GM23338 (cell line): ENCODE measurements around the gene TRIM15. TPM values are rescaled to one million over a fixed set of nuclear protein-coding genes. Genes with fewer than 3 reads are reported as not detected.

ENCODE experiments used
- ATAC-seq: fragments of 200-7000 bp; cut with Tn5 transposase; 3 replicates; pipeline ENCODE4 v1.9.1; 2020
- DNase-seq: peaks from one replicate; pipeline ENCODE4 v3.0.0-alpha.2; 2015; ENCODE audit warnings: low spot score
- H2AFZ ChIP-seq: fragments of 200-600 bp; sonication (generic); 2 replicates; pipeline ENCODE4 v1.8.0; 2016; ENCODE audit warnings: antibody characterized with exemption, mild to moderate bottlenecking, moderate library complexity
- H3F3A ChIP-seq: fragments of 200-600 bp; sonication (generic); replicated peaks from 2 replicates; pipeline ENCODE4 v1.8.0; 2017; ENCODE audit warnings: antibody characterized with exemption, mixed run types, low read depth
- H3K27ac ChIP-seq: fragments of 200-600 bp; sonication (generic); 2 replicates; pipeline ENCODE4 v1.6.1; 2016; ENCODE audit warnings: low read depth
- H3K27me3 ChIP-seq: fragments of 200-600 bp; sonication (generic); 2 replicates; pipeline ENCODE4 v1.8.0; 2016; ENCODE audit warnings: mild to moderate bottlenecking, mixed run types, moderate library complexity; ENCODE audit not compliant: insufficient read depth
- H3K36me3 ChIP-seq: fragments of 200-600 bp; sonication (generic); 2 replicates; pipeline ENCODE4 v1.8.0; 2016; ENCODE audit warnings: mild to moderate bottlenecking; ENCODE audit not compliant: insufficient read depth
- H3K4me1 ChIP-seq: fragments of 200-600 bp; sonication (generic); 2 replicates; pipeline ENCODE4 v1.8.0; 2016; ENCODE audit warnings: mild to moderate bottlenecking, moderate library complexity; ENCODE audit not compliant: insufficient read depth
- H3K4me2 ChIP-seq: fragments of 200-600 bp; sonication (generic); 2 replicates; pipeline ENCODE4 v1.7.1; 2017; ENCODE audit warnings: mixed run types
- H3K4me3 ChIP-seq: fragments of 200-600 bp; sonication (generic); 2 replicates; pipeline ENCODE4 v1.6.1; 2016; ENCODE audit warnings: mixed run types
- H3K79me2 ChIP-seq: fragments of 200-600 bp; sonication (generic); replicated peaks from 2 replicates; pipeline ENCODE4 v1.8.0; 2017; ENCODE audit warnings: mild to moderate bottlenecking; ENCODE audit not compliant: insufficient read depth
- H3K9me2 ChIP-seq: fragments of 200-600 bp; sonication (generic); 2 replicates; pipeline ENCODE4 v1.8.0; 2017; ENCODE audit not compliant: insufficient read depth
- H4K20me1 ChIP-seq: fragments of 200-600 bp; sonication (generic); replicated peaks from 2 replicates; pipeline ENCODE4 v1.8.0; 2017; ENCODE audit warnings: mild to moderate bottlenecking; ENCODE audit not compliant: insufficient read depth
- H3K27ac Mint-ChIP-seq: 2 replicates; pipeline ENCODE4 v1.8.0; 2020; ENCODE audit warnings: inconsistent platforms, mild to moderate bottlenecking, moderate library complexity, mixed read lengths
- H3K27me3 Mint-ChIP-seq: 3 replicates; pipeline ENCODE4 v1.8.0; 2022; ENCODE audit warnings: low read depth, mild to moderate bottlenecking, moderate library complexity, mixed read lengths, inconsistent platforms; ENCODE audit not compliant: insufficient read depth, poor library complexity
- H3K36me3 Mint-ChIP-seq: 3 replicates; pipeline ENCODE4 v1.8.0; 2021; ENCODE audit warnings: low read depth, mild to moderate bottlenecking, inconsistent platforms, moderate library complexity, mixed read lengths
- H3K4me1 Mint-ChIP-seq: 3 replicates; pipeline ENCODE4 v1.8.0; 2020; ENCODE audit warnings: mild to moderate bottlenecking, inconsistent platforms, mixed read lengths
- H3K4me3 Mint-ChIP-seq: 3 replicates; pipeline ENCODE4 v1.8.0; 2021; ENCODE audit warnings: moderate library complexity, mild to moderate bottlenecking, inconsistent platforms, mixed read lengths
- H3K9me3 Mint-ChIP-seq: 3 replicates; pipeline ENCODE4 v1.8.0; 2020; ENCODE audit warnings: moderate library complexity, mild to moderate bottlenecking, inconsistent platforms, mixed read lengths
- REST ChIP-seq: IDR thresholded peaks from one replicate; pipeline ENCODE4 v1.6.1; 2018; ENCODE audit warnings: antibody characterized with exemption; ENCODE audit not compliant: unreplicated experiment
- STAT1 ChIP-seq: IDR thresholded peaks from one replicate; pipeline ENCODE4 v1.6.1; 2016; ENCODE audit warnings: antibody characterized with exemption; ENCODE audit not compliant: unreplicated experiment
- ZNF114 ChIP-seq: fragments of 250-450 bp; sonication (Bioruptor Pico); IDR thresholded peaks from 2 replicates; pipeline ENCODE4 v1.5.0; 2020; ENCODE audit warnings: mild to moderate bottlenecking, moderate library complexity
- ZNF331 ChIP-seq: fragments of 250-450 bp; sonication (Bioruptor Pico); IDR thresholded peaks from 2 replicates; pipeline ENCODE4 v1.5.0; 2020; ENCODE audit warnings: low read depth, mild to moderate bottlenecking, moderate library complexity
- ZNF462 ChIP-seq: fragments of 250-450 bp; sonication (Bioruptor Pico); IDR thresholded peaks from 2 replicates; pipeline ENCODE4 v1.5.0; 2020; ENCODE audit warnings: mild to moderate bottlenecking, moderate library complexity
- polyA plus RNA-seq: library from polyadenylated mRNA; unstranded; fragments of >200 nt; fragmentation: Nextera tagmentation; extraction: Ambion mirVana; gene quantifications from 2 replicates; pipeline ENCODE4 v1.2.1, GENCODE V29; 2016
- total RNA-seq: library from RNA; depleted of rRNA; stranded (reverse); fragments of >200 nt; shearing (Covaris generic); gene quantifications from 2 replicates; pipeline ENCODE4 v1.2.3, GENCODE V29; 2014
- TF ChIP-seq, protein P1 (sequence below), 2 experiments: fragments of 200-600 bp in 1 of 2; sonication (generic) in 1 of 2; conservative IDR thresholded peaks; 2 replicates each; pipeline versions ENCODE4 v1.5.1 to v1.6.1; 2016 to 2017; ENCODE audit warnings: antibody characterized with exemption in 2 of 2, low read depth in 2 of 2, mild to moderate bottlenecking in 2 of 2, moderate library complexity in 1 of 2

Gene TRIM15
- total and polyA plus RNA-seq, 2 experiments from 2014 or later = 0.21 to 1.0 TPM

- Mint-ChIP-seq H3K4me1 (peaks cover 9% of the 10 kb centered on the region; the same call in 2 of the 3 replicates), H3K27me3 (peaks cover 37% of the 10 kb centered on the region), H3K9me3 (no peaks in the 10 kb centered on the region), H3K36me3 (no peaks in the 10 kb centered on the region), H3K27ac (no peak overlapping the region), H3K4me3 (no peak overlapping the region)
- DNase-seq (peak; percentile 83), ATAC-seq (peak; percentile 72)
- Histone ChIP-seq H3K79me2 (no peaks in the 10 kb centered on the region), H3K27me3 (peaks cover 53% of the 10 kb centered on the region), H3K4me1 (no peaks in the 10 kb centered on the region), H3K4me3 (no peak overlapping the region), H3K9me2 (no peaks in the 10 kb centered on the region), H3K4me2 (no peak overlapping the region), H3K36me3 (no peaks in the 10 kb centered on the region), H3K27ac (no peak overlapping the region), H2AFZ (no peak overlapping the region), H4K20me1 (no peaks in the 10 kb centered on the region), H3F3A (0 out of 2 replicates have a peak, but pooled peaks cover 4% of the 10 kb centered on the region)
- no peak for TF ChIP-seq REST
- TF ChIP-seq, protein P1, sequence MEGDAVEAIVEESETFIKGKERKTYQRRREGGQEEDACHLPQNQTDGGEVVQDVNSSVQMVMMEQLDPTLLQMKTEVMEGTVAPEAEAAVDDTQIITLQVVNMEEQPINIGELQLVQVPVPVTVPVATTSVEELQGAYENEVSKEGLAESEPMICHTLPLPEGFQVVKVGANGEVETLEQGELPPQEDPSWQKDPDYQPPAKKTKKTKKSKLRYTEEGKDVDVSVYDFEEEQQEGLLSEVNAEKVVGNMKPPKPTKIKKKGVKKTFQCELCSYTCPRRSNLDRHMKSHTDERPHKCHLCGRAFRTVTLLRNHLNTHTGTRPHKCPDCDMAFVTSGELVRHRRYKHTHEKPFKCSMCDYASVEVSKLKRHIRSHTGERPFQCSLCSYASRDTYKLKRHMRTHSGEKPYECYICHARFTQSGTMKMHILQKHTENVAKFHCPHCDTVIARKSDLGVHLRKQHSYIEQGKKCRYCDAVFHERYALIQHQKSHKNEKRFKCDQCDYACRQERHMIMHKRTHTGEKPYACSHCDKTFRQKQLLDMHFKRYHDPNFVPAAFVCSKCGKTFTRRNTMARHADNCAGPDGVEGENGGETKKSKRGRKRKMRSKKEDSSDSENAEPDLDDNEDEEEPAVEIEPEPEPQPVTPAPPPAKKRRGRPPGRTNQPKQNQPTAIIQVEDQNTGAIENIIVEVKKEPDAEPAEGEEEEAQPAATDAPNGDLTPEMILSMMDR (conservative IDR thresholded peaks at IDR 0.05; ENCODE audit: low read depth in 2 of 2) = peak; percentile 81 to 84
Measured at GRCh38 chr6:30169658-30170614, 6.6 kb downstream of the TRIM15 start.

- Histone ChIP-seq H3K27ac (no peak overlapping the region), H3K79me2 (no peaks in the 10 kb centered on the region), H4K20me1 (no peaks in the 10 kb centered on the region), H3K27me3 (peaks cover 53% of the 10 kb centered on the region), H3K4me2 (peak overlapping the region; percentile 83), H3F3A (0 out of 2 replicates have a peak, but pooled peaks cover 4% of the 10 kb centered on the region), H3K9me2 (no peaks in the 10 kb centered on the region), H3K36me3 (no peaks in the 10 kb centered on the region), H3K4me1 (no peaks in the 10 kb centered on the region), H2AFZ (peak overlapping the region; percentile 94), H3K4me3 (peak overlapping the region; percentile 60)
- no peaks in the 10 kb centered on the region for H3K36me3 Mint-ChIP-seq
- H3K9me3 Mint-ChIP-seq = no peaks in the 10 kb centered on the region
- peaks cover 12% of the 10 kb centered on the region; the same call in 2 of the 3 replicates for H3K4me1 Mint-ChIP-seq
- peak overlapping the region; percentile 69 for H3K4me3 Mint-ChIP-seq
- no peak overlapping the region for H3K27ac Mint-ChIP-seq
- peak; percentile 75 for ATAC-seq
- H3K27me3 Mint-ChIP-seq = peaks cover 37% of the 10 kb centered on the region
- DNase-seq = peak; percentile 87
- TF ChIP-seq ZNF462 (CRISPR knock-in tag) = no peak
- TF ChIP-seq ZNF331 (CRISPR knock-in tag) = no peak; the same call in 1 of the 2 replicates
- TF ChIP-seq ZNF114 = no peak
- TF ChIP-seq STAT1 = no peak
Measured at GRCh38 chr6:30171677-30172471, 8.5 kb downstream of the TRIM15 start.
